Osteocyte (in vitro differentiated cells): Measurements from ENCODE around the gene AIG1. TPM values are rescaled to one million over a fixed set of nuclear protein-coding genes. Genes with fewer than 3 reads are reported as not detected.

Source experiments
- DNase-seq: peaks from one replicate; pipeline ENCODE4 v3.0.0; 2021; ENCODE audit warnings: mixed read lengths; ENCODE audit not compliant: unreplicated experiment; ENCODE audit errors: extremely low spot score
- H3K27ac Mint-ChIP-seq: one replicate; pipeline ENCODE4 v1.8.0; 2021; ENCODE audit warnings: mild to moderate bottlenecking, mixed read lengths; ENCODE audit not compliant: unreplicated experiment
- H3K27me3 Mint-ChIP-seq: one replicate; pipeline ENCODE4 v1.8.0; 2021; ENCODE audit warnings: mixed read lengths; ENCODE audit not compliant: unreplicated experiment
- H3K36me3 Mint-ChIP-seq: one replicate; pipeline ENCODE4 v1.8.0; 2021; ENCODE audit warnings: mixed read lengths; ENCODE audit not compliant: unreplicated experiment
- H3K4me1 Mint-ChIP-seq: one replicate; pipeline ENCODE4 v1.8.0; 2021; ENCODE audit warnings: mixed read lengths; ENCODE audit not compliant: unreplicated experiment
- H3K4me3 Mint-ChIP-seq: one replicate; pipeline ENCODE4 v1.8.0; 2021; ENCODE audit warnings: mild to moderate bottlenecking, moderate library complexity, mixed read lengths; ENCODE audit not compliant: unreplicated experiment
- H3K9me3 Mint-ChIP-seq: one replicate; pipeline ENCODE4 v1.8.0; 2021; ENCODE audit warnings: mixed read lengths; ENCODE audit not compliant: unreplicated experiment
- CTCF ChIP-seq: fragments of 200-600 bp; sonication (generic); IDR thresholded peaks from 2 replicates; pipeline ENCODE4 v1.5.0; 2021; ENCODE audit warnings: antibody characterized with exemption, mild to moderate bottlenecking, moderate library complexity
- total RNA-seq: library from RNA; stranded (reverse); gene quantifications from 2 replicates; pipeline ENCODE4 v1.2.1, GENCODE V29; 2021

AIG1 gene
- total RNA-seq, 1 donor from 2014 or later: 40.5 TPM

DNA sequence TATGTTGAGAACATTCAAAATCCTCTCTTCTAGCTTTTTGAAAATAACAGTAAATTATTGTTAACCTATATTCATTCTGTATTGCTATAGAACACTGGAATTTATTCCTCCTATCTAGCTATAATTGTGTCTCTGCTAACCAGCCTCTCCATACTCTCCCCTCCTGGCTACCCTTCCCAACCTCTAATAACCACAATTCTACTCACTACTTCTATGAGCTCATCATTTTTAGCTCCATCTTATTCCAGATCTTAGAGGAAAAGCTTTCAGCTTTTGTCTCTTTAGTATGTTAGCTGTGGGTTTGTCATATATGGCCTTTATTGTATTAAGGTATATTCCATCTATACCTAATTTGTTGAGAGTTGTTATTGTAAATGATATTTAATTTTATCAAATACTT is 108.8 kb downstream of the AIG1 start:
- no peak overlapping the region for H3K4me3 Mint-ChIP-seq

GRCh38 chr6:143174516-143174915 is 113.8 kb downstream of the AIG1 start:
- DNase-seq: no peak
- Mint-ChIP-seq H3K27me3 (no peaks in the 10 kb centered on the region), H3K4me3 (no peak overlapping the region), H3K36me3 (peaks cover 39% of the 10 kb centered on the region), H3K4me1 (peaks cover 45% of the 10 kb centered on the region), H3K9me3 (peaks cover 25% of the 10 kb centered on the region), H3K27ac (no peak overlapping the region)
- TF ChIP-seq CTCF: no peak

More for the DNA sequence above, 108.8 kb downstream of the AIG1 start:
- H3K36me3 Mint-ChIP-seq: peaks cover 50% of the 10 kb centered on the region
- no peak for DNase-seq
- H3K27me3 Mint-ChIP-seq: no peaks in the 10 kb centered on the region
- H3K27ac Mint-ChIP-seq: no peak overlapping the region
- no peak for TF ChIP-seq CTCF
- H3K9me3 Mint-ChIP-seq: peaks cover 12% of the 10 kb centered on the region
- peaks cover 5% of the 10 kb centered on the region for H3K4me1 Mint-ChIP-seq

DNA sequence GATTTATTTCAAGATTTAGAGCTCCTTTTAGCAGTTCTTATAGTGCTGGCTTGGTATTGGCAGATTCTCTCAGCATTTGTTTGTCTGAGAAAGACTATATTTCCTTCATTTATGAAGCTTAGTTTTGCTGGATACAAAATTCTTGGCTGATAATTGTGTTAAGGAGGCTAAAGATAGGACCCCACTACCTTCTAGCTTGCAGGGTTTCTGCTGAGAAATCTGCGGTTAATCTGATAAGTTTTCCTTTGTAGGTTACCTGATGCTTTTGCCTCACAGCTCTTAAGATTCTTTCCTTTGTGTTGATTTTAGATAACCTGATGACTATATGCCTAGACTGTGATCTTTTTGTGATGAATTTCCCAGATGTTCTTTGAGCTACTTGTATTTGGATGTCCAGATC is 114.3 kb downstream of the AIG1 start:
- peaks cover 39% of the 10 kb centered on the region for H3K36me3 Mint-ChIP-seq
- H3K27me3 Mint-ChIP-seq: no peaks in the 10 kb centered on the region
- DNase-seq: no peak
- no peak overlapping the region for H3K4me3 Mint-ChIP-seq
- H3K27ac Mint-ChIP-seq: no peak overlapping the region
- peaks cover 48% of the 10 kb centered on the region for H3K4me1 Mint-ChIP-seq
- no peak for TF ChIP-seq CTCF
- peaks cover 25% of the 10 kb centered on the region for H3K9me3 Mint-ChIP-seq

GRCh38 chr6:143176090-143177021 is 115.7 kb downstream of the AIG1 start:
- Mint-ChIP-seq H3K4me1 (peaks cover 62% of the 10 kb centered on the region), H3K27ac (peak overlapping the region; percentile 87), H3K4me3 (peak overlapping the region; percentile 14), H3K27me3 (no peaks in the 10 kb centered on the region), H3K36me3 (peaks cover 33% of the 10 kb centered on the region), H3K9me3 (peaks cover 21% of the 10 kb centered on the region)
- DNase-seq: peak; percentile 97
- peak; percentile 55 for TF ChIP-seq CTCF

- Mint-ChIP-seq H3K9me3 (peaks cover 13% of the 10 kb centered on the region), H3K27ac (no peak overlapping the region), H3K36me3 (peaks cover 25% of the 10 kb centered on the region), H3K4me1 (peaks cover 68% of the 10 kb centered on the region), H3K27me3 (no peaks in the 10 kb centered on the region), H3K4me3 (no peak overlapping the region)
- no peak for DNase-seq
- no peak for TF ChIP-seq CTCF
Measured at GRCh38 chr6:143177706-143178105, 117.0 kb downstream of the AIG1 start.
